ENCODE data around the gene PSAPL1.

DNA sequence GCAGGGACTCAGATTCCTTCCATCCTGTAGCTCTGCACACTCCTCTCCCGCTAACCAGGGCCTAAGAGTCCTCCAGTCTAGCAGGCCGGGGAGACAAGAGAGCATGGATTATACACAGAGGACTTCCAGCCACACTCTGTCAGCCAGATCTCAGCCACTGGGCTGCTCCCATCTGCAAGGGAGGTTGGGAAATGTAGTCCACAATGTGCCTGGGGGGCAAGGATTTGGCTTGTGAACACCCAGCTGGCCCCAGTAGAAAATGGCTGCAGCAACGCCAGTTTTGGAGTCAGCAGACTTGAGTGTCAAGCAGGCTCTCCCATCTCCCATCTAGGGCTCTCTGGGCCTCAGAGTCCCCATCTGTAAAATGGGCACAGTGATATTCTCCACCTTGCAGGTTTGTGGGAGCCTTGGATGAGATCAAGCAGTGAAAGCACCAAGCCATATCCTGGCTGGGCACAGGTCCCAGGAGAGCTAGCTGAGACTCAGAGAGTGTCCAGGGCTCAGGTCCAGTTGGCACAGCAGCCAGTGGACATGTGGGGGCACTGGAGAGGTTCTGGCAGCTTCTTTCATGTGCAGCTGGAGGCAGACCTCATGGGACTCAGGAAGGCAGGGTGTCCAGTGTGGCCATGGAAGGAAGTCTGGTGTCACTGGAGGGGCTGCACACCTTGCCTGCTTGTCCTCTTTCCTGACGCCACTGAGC lies 14.6 kb downstream of the PSAPL1 start:
- TF ChIP-seq, protein P1, sequence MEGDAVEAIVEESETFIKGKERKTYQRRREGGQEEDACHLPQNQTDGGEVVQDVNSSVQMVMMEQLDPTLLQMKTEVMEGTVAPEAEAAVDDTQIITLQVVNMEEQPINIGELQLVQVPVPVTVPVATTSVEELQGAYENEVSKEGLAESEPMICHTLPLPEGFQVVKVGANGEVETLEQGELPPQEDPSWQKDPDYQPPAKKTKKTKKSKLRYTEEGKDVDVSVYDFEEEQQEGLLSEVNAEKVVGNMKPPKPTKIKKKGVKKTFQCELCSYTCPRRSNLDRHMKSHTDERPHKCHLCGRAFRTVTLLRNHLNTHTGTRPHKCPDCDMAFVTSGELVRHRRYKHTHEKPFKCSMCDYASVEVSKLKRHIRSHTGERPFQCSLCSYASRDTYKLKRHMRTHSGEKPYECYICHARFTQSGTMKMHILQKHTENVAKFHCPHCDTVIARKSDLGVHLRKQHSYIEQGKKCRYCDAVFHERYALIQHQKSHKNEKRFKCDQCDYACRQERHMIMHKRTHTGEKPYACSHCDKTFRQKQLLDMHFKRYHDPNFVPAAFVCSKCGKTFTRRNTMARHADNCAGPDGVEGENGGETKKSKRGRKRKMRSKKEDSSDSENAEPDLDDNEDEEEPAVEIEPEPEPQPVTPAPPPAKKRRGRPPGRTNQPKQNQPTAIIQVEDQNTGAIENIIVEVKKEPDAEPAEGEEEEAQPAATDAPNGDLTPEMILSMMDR (IDR thresholded peaks at IDR 0.05), result no peak
- TF ChIP-seq POLR2A (IDR thresholded peaks at IDR 0.05; ENCODE audit: low read depth), result no peak
